Measurements from ENCODE around the gene P2RX2. TPM values are rescaled to one million over a fixed set of nuclear protein-coding genes. Genes with fewer than 3 reads are reported as not detected.
A peak's percentile ranks its signal among the peaks of the same experiment; 100 is the strongest.

P2RX2 gene
- total RNA-seq, 2 donors from 2014 or later = 0.32 to 8.2 TPM

- H3K36me3 ChIP-seq = no peaks in the 10 kb centered on the region
- peak overlapping the region in 1 of 2 donors; percentile 17 for H3K27ac ChIP-seq
- peaks cover 2% of the 10 kb centered on the region for H3K27me3 ChIP-seq (replicated peaks; ENCODE audit: insufficient read depth)
- intact Hi-C loops (cut with DNase I) = no loop called here
- TF ChIP-seq POLR2A (IDR thresholded peaks at IDR 0.05) (no peak), CTCF (IDR thresholded peaks at IDR 0.05) (peak in 3 of 4 experiments; percentile 58 to 72 (median 68)), POLR2AphosphoS5 (IDR thresholded peaks at IDR 0.05) (peak; percentile 58)
- peaks cover 4% of the 10 kb centered on the region for H3K4me1 ChIP-seq (replicated peaks)
- H3K9me3 ChIP-seq = no peaks in the 10 kb centered on the region
- peak; percentile 62 for DNase-seq (ENCODE audit: low spot score)
- H3K4me3 ChIP-seq = peak overlapping the region; percentile 14 to 23
- WGBS = 31% methylated on average over 45 of the region's 45 CpGs
These were observed 18.2 kb upstream of the P2RX2 start for GRCh38 chr12:132600048-132601032.

GRCh38 chr12:132601171-132601883 is 17.2 kb upstream of the P2RX2 start:
- no peak for DNase-seq (ENCODE audit: low spot score)

GRCh38 chr12:132602572-132603239 is 15.9 kb upstream of the P2RX2 start:
- no peak for TF ChIP-seq POLR2AphosphoS5 (IDR thresholded peaks at IDR 0.05)
- no peak for TF ChIP-seq POLR2A (IDR thresholded peaks at IDR 0.05)
- TF ChIP-seq CTCF (IDR thresholded peaks at IDR 0.05) = no peak
- Histone ChIP-seq H3K4me1 (replicated peaks) (peaks cover 4% of the 10 kb centered on the region), H3K4me3 (no peak overlapping the region), H3K27ac (no peak overlapping the region), H3K9me3 (no peaks in the 10 kb centered on the region), H3K27me3 (replicated peaks; ENCODE audit: insufficient read depth) (peaks cover 2% of the 10 kb centered on the region), H3K36me3 (no peaks in the 10 kb centered on the region)
- WGBS = 54% methylated on average over 29 of the region's 29 CpGs
- intact Hi-C loops (cut with DNase I) = no loop called here
- DNase-seq (ENCODE audit: low spot score) = no peak

More at GRCh38 chr12:132601171-132601883, 17.2 kb upstream of the P2RX2 start:
- 78% methylated on average over 31 of the region's 31 CpGs for WGBS
- TF ChIP-seq CTCF (IDR thresholded peaks at IDR 0.05) (no peak), POLR2AphosphoS5 (IDR thresholded peaks at IDR 0.05) (no peak), POLR2A (IDR thresholded peaks at IDR 0.05) (no peak)
- intact Hi-C loops (cut with DNase I) = no loop called here
- H3K4me3 ChIP-seq = peak overlapping the region in 1 of 2 donors; percentile 23
- no peaks in the 10 kb centered on the region for H3K36me3 ChIP-seq
- peaks cover 4% of the 10 kb centered on the region for H3K4me1 ChIP-seq (replicated peaks)
- H3K9me3 ChIP-seq = no peaks in the 10 kb centered on the region
- H3K27me3 ChIP-seq (replicated peaks; ENCODE audit: insufficient read depth) = peaks cover 2% of the 10 kb centered on the region
- H3K27ac ChIP-seq = no peak overlapping the region

- no peak for TF ChIP-seq POLR2A (IDR thresholded peaks at IDR 0.05)
- TF ChIP-seq POLR2AphosphoS5 (IDR thresholded peaks at IDR 0.05) = no peak
- no peak for TF ChIP-seq CTCF (IDR thresholded peaks at IDR 0.05)
- Histone ChIP-seq H3K27ac (peak overlapping the region in 1 of 2 donors; percentile 31), H3K36me3 (no peaks in the 10 kb centered on the region), H3K4me1 (replicated peaks) (peaks cover 4% of the 10 kb centered on the region), H3K4me3 (peak overlapping the region in 1 of 2 donors; percentile 18), H3K27me3 (replicated peaks; ENCODE audit: insufficient read depth) (peaks cover 2% of the 10 kb centered on the region), H3K9me3 (no peaks in the 10 kb centered on the region)
- 73% methylated on average over 65 of the region's 67 CpGs for WGBS
- intact Hi-C loops (cut with DNase I) = no loop called here
- no peak for DNase-seq (ENCODE audit: low spot score)
These were observed 15.1 kb upstream of the P2RX2 start for GRCh38 chr12:132603240-132604150.
